GM12874 (cell line): ENCODE measurements around the gene HDLBP.

Source experiments
- TF ChIP-seq, protein P1 (sequence below): IDR thresholded peaks from 2 replicates; pipeline ENCODE4 v1.5.1; 2011; ENCODE audit warnings: low read depth, mild to moderate bottlenecking, control low read depth, low read length, moderate library complexity; ENCODE audit not compliant: insufficient read depth

The HDLBP gene

DNA sequence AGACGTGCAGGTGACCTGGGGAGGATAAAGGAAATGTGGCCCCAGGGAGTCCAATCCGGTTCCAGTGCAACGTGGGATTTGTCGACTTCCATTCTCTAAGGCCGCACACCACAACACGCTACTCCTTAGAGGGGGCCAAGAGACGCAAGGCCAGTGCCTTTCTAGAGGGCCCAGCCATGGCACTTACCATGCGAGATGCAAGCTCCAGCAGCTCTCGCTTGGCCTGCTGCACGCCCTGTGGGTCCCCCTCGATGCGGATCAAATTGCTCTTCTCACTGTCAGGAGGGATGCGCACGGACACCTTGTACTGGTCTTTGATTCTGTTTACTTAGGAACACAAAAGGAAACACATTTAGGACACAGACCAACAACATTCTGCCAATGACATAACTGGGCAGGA is 65.8 kb downstream of the HDLBP start:
- TF ChIP-seq, protein P1, sequence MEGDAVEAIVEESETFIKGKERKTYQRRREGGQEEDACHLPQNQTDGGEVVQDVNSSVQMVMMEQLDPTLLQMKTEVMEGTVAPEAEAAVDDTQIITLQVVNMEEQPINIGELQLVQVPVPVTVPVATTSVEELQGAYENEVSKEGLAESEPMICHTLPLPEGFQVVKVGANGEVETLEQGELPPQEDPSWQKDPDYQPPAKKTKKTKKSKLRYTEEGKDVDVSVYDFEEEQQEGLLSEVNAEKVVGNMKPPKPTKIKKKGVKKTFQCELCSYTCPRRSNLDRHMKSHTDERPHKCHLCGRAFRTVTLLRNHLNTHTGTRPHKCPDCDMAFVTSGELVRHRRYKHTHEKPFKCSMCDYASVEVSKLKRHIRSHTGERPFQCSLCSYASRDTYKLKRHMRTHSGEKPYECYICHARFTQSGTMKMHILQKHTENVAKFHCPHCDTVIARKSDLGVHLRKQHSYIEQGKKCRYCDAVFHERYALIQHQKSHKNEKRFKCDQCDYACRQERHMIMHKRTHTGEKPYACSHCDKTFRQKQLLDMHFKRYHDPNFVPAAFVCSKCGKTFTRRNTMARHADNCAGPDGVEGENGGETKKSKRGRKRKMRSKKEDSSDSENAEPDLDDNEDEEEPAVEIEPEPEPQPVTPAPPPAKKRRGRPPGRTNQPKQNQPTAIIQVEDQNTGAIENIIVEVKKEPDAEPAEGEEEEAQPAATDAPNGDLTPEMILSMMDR: no peak

DNA sequence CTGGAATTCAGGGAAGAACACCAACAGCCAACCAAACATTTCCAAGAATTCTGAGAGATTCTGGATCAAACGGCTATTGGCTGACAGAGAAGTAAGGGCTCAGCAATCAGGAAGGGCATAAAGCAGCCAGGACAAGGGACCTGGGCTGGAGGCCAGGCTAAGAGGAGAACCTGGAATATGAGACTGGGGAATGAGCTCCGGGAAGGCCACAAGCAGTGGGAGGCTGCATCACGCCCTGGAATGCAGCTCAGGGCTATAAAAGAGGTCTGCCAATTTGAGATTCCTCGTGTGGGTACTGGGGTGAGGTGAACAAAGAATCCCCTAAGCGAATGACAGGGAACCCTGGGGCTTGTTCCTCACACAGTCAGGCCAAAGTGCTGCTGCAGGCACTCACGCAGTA is 66.6 kb downstream of the HDLBP start:
- TF ChIP-seq, protein P1: no peak

DNA sequence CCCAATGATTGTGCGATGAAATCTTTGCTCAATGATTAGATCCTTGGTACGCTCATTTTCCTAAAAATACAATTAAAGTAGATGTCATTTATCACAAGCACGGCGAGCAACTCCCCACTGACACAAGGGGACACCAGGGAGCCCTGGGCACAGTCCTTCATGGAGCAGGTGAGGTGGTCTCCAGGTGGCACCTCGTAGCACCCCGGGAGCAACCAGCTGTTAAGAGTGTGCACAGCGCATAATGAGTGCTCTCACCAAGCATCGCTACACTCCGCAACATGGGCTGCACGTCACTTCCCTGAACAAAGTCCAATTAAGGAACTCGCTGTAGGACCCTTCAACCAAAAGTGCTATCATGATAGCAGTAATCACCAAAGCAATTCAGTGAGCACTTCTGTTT is 67.2 kb downstream of the HDLBP start:
- TF ChIP-seq, protein P1: no peak

DNA sequence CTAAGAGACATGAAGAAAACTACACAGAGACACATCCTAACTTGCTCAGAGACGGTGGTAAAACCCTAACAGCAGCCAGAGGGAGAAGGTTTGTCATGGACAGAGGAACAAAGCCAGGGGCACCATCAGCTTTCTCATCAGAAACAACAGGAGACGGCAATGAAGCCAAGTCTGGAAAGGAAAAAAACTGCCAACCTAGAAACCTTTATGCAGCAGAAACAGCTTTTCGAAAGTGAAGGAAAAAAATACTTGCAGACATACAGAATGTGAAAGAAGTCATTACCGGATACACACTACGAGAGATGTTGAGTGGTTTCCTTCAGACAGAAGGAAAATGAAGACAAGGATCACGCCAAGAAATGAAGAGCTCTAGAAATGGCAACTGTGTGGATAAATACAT is 71.1 kb downstream of the HDLBP start:
- TF ChIP-seq, protein P1: no peak

DNA sequence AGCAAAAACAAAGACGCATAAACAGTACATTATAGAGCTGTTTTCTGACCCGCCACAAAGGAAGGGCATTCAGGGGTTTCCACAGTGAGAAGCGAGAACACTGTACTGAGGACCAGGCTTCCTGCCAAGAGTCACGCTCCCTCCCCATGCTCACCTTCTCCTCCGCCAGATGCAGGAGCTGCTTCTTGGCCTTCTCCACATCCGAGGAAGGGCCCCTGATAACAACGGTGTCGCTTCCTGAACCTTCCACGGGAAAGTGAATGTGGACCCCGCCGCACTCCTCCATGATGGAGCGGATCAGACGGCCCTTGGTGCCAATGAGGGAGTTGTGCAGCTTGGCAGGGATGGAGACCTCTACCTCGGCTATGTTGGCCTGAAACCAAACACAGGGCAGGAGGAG is 73.2 kb downstream of the HDLBP start:
- TF ChIP-seq, protein P1: no peak

DNA sequence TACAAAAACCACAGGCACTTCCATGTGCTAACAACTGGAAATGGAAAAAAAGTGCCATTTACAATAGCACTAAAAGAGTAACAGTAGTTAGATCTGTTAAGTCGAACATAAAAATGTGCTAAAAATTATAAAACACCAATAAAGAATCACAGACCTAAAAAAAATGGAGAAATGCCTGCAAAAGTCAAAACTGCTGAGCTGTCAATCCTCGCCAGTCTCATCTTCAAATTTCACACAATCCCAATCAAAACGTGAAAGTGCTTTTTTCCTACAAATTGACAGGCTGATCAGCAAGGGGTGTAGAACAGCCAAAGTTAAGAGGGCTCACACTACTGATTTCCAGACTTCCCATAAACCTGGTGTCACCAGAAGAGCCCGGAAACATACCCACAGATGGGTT is 73.8 kb downstream of the HDLBP start:
- TF ChIP-seq, protein P1: no peak

DNA sequence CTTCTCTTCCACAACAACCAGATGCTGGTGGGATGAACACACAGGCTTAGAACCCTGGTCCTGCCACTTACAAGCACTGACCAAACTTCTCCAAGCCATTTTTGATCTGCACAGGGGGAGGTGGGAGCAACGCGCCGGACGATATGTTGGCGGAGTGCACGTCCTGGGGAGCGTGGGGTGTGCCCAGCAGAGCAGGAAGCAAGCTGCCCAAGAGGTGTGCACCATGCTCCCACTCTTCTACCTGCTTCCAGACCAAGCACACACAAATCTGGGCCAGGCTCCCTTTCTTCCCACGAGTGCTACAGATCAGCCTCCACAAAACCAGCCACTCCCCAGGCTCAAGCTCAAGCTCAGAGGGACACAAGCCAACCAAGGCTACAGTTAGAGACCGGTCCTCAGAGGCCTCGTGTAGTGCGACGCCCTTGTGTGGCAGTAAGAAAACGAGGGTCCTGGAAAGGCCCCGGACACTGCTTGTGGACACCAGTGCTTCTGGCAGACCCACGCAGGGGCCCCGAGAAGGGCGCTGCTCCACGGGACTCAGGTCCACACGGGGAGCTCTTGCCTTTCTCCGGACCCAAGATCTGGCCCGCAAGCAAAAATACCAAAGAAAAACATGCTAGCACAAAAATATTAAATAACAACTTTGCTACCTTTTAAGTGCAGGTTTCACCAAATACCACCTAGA is 75.0 kb downstream of the HDLBP start:
- TF ChIP-seq, protein P1: no peak
